H1 (cell line): ENCODE data around the gene SEMA3B. TPM values are rescaled to one million over a fixed set of nuclear protein-coding genes. Genes with fewer than 3 reads are reported as not detected.

Source experiments
- CTBP2 ChIP-seq: IDR thresholded peaks from 2 replicates; pipeline ENCODE4 v1.7.0; 2011; ENCODE audit warnings: borderline replicate concordance, mild to moderate bottlenecking, moderate library complexity, mixed read lengths, low read length; ENCODE audit not compliant: insufficient read depth, insufficient read length
- EZH2 ChIP-seq: fragments of 200-600 bp; sonication (generic); IDR thresholded peaks from 2 replicates; pipeline ENCODE4 v1.7.1; 2012; ENCODE audit warnings: low read depth, mild to moderate bottlenecking, moderate library complexity, low read length, inconsistent platforms; ENCODE audit not compliant: severe bottlenecking
- polyA plus RNA-seq, 7 experiments: library from polyadenylated mRNA; depleted of rRNA in 3 of 7; stranded (reverse) in 5 of 7; unstranded in 2 of 7; fragments of >200 nt in 5 of 7; fragments of 200-250 nt in 2 of 7; gene quantifications; 1 replicate in 5 of 7; 2 replicates in 1 of 7; 4 replicates in 1 of 7; pipeline versions ENCODE4 v1.2.1 to v1.2.3, GENCODE V29; 2011 to 2013; ENCODE audit warnings: missing spikeins in 2 of 7, mixed read lengths in 2 of 7
- total RNA-seq: library from RNA; stranded (reverse); fragmentation: NEBNext Ultra II Directional; extraction: Animal tissue kit (Norgen Biotek cat#: 25700); gene quantifications from 2 replicates; pipeline ENCODE4 v1.2.1, GENCODE V29; 2021
- TF ChIP-seq, protein P1 (sequence below): IDR thresholded peaks from 2 replicates; pipeline ENCODE4 v1.6.1; 2011; ENCODE audit warnings: low read length, improper control_type of control experiment

The SEMA3B gene
- total and polyA plus RNA-seq, 2 of the 8 experiments (the other 6 are each of a cell fraction or from before 2014, with no cell fraction given): 3.0 to 4.7 TPM

DNA sequence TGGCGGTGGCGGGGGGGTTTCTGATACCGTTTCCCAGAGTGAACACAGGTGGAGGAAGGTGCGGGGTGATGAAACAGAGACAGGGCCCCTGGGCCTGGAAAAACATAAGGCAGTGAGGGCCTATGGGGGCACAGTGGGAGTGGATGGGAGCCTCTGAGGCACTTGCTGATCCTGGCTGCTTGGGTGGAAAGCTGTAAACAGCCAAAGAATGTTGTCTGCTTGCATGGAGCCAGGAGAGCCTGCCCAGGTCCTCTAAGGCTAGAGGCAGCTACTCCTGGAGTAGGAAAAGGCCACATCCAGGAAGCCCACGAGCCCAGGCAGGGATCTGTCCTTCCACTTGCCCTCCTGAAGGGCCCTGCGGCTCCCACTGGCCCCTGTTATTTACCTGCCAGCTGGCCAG, 2.9 kb upstream of the SEMA3B start (continued):
- TF ChIP-seq, protein P1, sequence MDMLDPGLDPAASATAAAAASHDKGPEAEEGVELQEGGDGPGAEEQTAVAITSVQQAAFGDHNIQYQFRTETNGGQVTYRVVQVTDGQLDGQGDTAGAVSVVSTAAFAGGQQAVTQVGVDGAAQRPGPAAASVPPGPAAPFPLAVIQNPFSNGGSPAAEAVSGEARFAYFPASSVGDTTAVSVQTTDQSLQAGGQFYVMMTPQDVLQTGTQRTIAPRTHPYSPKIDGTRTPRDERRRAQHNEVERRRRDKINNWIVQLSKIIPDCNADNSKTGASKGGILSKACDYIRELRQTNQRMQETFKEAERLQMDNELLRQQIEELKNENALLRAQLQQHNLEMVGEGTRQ: no peak
- TF ChIP-seq EZH2 (no peak), CTBP2 (no peak)
